Neutrophil (primary cell): Measurements from ENCODE around the gene ZNF483.
"Not testable (repeated sequence)": the region's sequence is repeated elsewhere in the genome, so short reads cannot be mapped to it uniquely, and the experiment has no call there.

Experiments
- H3K27ac ChIP-seq: fragments of 200-600 bp; sonication (generic); 2 replicates; pipeline ENCODE4 v1.5.1; 2016; ENCODE audit warnings: mild to moderate bottlenecking, moderate library complexity
- H3K27me3 ChIP-seq: fragments of 200-600 bp; sonication (generic); 2 replicates; pipeline ENCODE4 v1.6.0; 2016; ENCODE audit warnings: mild to moderate bottlenecking
- H3K36me3 ChIP-seq: fragments of 200-600 bp; sonication (generic); 2 replicates; pipeline ENCODE4 v1.5.1; 2017
- H3K4me1 ChIP-seq, 2 experiments: fragments of 200-600 bp in 1 of 2; sonication (generic) in 1 of 2; 1 replicate in 1 of 2; 2 replicates in 1 of 2; pipeline versions ENCODE4 v1.5.1 to v1.6.1; 2013 to 2016; ENCODE audit warnings: low read depth in 1 of 2, low read length in 1 of 2, mild to moderate bottlenecking in 1 of 2, moderate library complexity in 1 of 2; ENCODE audit not compliant: control insufficient read depth in 1 of 2, insufficient read depth in 1 of 2
- H3K4me3 ChIP-seq, 2 experiments: fragments of 200-600 bp in 1 of 2; sonication (generic) in 1 of 2; 1 replicate in 1 of 2; 2 replicates in 1 of 2; pipeline ENCODE4 v1.5.1; 2013 to 2016; ENCODE audit warnings: low read depth in 1 of 2, low read length in 1 of 2, mild to moderate bottlenecking in 1 of 2, moderate library complexity in 1 of 2
- H3K9me3 ChIP-seq: fragments of 200-600 bp; sonication (generic); 2 replicates; pipeline ENCODE4 v1.5.1; 2016
- TF ChIP-seq, protein P1 (sequence below): fragments of 200-600 bp; sonication (generic); IDR thresholded peaks from 2 replicates; pipeline ENCODE4 v1.5.1; 2016; ENCODE audit warnings: antibody characterized with exemption

Gene ZNF483

GRCh38 chr9:111483439-111483857, 41.5 kb upstream of the ZNF483 start:
- Histone ChIP-seq H3K27ac (peak overlapping the region; percentile 94), H3K9me3 (no peaks in the 10 kb centered on the region), H3K27me3 (peaks cover 8% of the 10 kb centered on the region), H3K36me3 (no peaks in the 10 kb centered on the region), H3K4me1 (peaks cover 15% of the 10 kb centered on the region in 2 experiments), H3K4me3 (peak overlapping the region; percentile 71 to 84)
- TF ChIP-seq, protein P1, sequence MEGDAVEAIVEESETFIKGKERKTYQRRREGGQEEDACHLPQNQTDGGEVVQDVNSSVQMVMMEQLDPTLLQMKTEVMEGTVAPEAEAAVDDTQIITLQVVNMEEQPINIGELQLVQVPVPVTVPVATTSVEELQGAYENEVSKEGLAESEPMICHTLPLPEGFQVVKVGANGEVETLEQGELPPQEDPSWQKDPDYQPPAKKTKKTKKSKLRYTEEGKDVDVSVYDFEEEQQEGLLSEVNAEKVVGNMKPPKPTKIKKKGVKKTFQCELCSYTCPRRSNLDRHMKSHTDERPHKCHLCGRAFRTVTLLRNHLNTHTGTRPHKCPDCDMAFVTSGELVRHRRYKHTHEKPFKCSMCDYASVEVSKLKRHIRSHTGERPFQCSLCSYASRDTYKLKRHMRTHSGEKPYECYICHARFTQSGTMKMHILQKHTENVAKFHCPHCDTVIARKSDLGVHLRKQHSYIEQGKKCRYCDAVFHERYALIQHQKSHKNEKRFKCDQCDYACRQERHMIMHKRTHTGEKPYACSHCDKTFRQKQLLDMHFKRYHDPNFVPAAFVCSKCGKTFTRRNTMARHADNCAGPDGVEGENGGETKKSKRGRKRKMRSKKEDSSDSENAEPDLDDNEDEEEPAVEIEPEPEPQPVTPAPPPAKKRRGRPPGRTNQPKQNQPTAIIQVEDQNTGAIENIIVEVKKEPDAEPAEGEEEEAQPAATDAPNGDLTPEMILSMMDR, result no peak

- Histone ChIP-seq H3K36me3 (no peaks in the 10 kb centered on the region), H3K27ac (peak within 1 kb of the TSS; percentile 94), H3K4me3 (peak within 1 kb of the TSS; percentile 84 to 95), H3K9me3 (no peaks in the 10 kb centered on the region), H3K27me3 (peaks cover 8% of the 10 kb centered on the region), H3K4me1 (peaks cover 15% of the 10 kb centered on the region in 2 experiments)
- TF ChIP-seq, protein P1, result no peak
Observed at GRCh38 chr9:111483858-111484571, 41.0 kb upstream of the ZNF483 start, which contains the start of gene ECPAS. Gene ECPAS (minus strand): TSS chr9:111484383. CDS start chr9:111472918, 11,465 bp downstream.

GRCh38 chr9:111484572-111484894, 40.4 kb upstream of the ZNF483 start:
- TF ChIP-seq, protein P1, result no peak
- Histone ChIP-seq H3K27ac (peak overlapping the region; percentile 94), H3K9me3 (no peaks in the 10 kb centered on the region), H3K4me3 (peak overlapping the region; percentile 71 to 84), H3K4me1 (peaks cover 15% of the 10 kb centered on the region in 2 experiments), H3K36me3 (no peaks in the 10 kb centered on the region), H3K27me3 (peaks cover 8% of the 10 kb centered on the region)

DNA sequence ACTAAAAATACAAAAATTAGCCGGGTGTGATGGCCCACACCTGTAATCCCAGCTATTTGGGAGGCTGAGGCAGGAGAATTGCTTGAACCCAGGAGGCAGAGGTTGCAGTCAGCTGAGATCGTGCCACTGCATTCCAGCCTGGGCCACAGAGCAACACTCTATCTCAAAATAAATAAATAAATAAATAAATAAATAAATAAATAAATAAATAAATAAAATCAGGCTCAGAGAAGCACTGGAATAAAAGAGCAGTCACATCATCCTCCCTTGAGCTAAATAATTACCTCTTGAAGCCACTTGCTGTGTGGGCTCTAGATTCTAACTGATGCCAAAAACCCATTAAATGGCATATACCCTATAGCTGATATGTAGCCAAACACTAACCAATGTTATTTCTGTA, 27.8 kb upstream of the ZNF483 start:
- H3K4me3 ChIP-seq, H3K27me3 ChIP-seq, H3K27ac ChIP-seq, H3K9me3 ChIP-seq, H3K36me3 ChIP-seq, H3K4me1 ChIP-seq: not testable (repeated sequence)

DNA sequence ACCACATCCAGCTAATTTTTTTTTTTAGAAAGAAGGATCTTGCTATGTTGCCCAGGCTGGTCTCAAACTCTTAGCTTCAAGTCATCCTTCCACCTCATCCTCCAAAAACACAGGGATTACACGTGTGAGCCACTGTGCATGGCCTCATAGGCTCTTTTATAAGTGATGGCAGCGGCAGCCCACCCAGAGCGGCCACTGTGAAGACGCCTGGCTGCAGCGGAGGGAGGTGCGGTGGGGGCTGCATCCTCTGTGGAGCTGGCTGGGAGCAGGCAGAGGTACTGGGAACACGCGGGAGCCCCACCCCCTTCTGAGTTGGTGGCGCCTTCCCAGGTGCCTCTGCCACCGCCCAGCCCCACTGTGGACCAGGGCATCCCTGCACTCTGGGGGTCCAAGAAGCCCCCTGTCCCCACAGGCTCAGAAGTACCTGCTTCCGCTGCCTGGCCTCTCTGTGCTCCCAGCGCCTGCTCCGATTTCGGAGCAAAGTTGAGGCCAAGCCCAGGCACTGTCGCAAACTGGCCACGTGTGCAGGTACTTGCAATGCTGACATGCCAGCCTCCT, 23.9 kb upstream of the ZNF483 start:
- TF ChIP-seq, protein P1, result no peak

DNA sequence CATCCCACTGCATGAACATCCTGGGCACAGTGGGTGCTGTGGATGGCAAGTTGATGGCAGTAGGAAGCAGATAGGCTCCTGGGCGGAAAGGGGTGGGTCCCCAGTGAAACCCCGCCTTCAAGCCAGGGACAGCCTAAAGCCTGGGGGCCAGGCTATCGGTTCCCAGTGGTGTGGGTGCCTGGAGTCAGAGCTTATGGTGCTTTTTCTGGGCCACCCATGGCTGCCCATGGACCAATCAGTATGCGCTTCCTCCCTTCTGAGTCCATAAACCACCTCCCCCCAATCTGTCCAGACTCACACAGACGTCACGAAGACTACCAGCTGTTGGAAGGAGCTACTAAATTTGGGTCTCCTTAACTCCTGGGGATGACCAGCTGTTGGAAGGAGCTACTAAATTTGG, 23.3 kb upstream of the ZNF483 start:
- no peaks in the 10 kb centered on the region for H3K27me3 ChIP-seq
- no peaks in the 10 kb centered on the region for H3K36me3 ChIP-seq
- no peak overlapping the region for H3K4me3 ChIP-seq
- no peak overlapping the region for H3K27ac ChIP-seq
- TF ChIP-seq, protein P1, result no peak
- H3K4me1 ChIP-seq, result no peaks in the 10 kb centered on the region
- H3K9me3 ChIP-seq, result no peaks in the 10 kb centered on the region

More for the DNA sequence above, 23.9 kb upstream of the ZNF483 start:
- Histone ChIP-seq H3K27me3 (no peaks in the 10 kb centered on the region), H3K36me3 (no peaks in the 10 kb centered on the region), H3K4me3 (no peak overlapping the region), H3K4me1 (no peaks in the 10 kb centered on the region), H3K27ac (no peak overlapping the region), H3K9me3 (no peaks in the 10 kb centered on the region)
